Gastroesophageal sphincter (tissue), 4 donors: ENCODE data around the gene LST1. TPM values are rescaled to one million over a fixed set of nuclear protein-coding genes. Genes with fewer than 3 reads are reported as not detected.

Experiments
- ATAC-seq: fragments of 150-250 bp; one replicate; pipeline ENCODE4 v1.9.1; 2016; ENCODE audit warnings: mild to moderate bottlenecking, moderate library complexity
- H3K27ac ChIP-seq, 4 donors: fragments of 200-600 bp; sonication (generic) in 3 of 4; 1 replicate in 3 of 4; 2 replicates in 1 of 4; pipeline ENCODE4 v1.5.1; 2016 to 2019
- H3K27me3 ChIP-seq: fragments of 200-600 bp; sonication (generic); one replicate; pipeline ENCODE4 v1.5.1; 2019
- H3K36me3 ChIP-seq, 2 donors: fragments of 200-600 bp; sonication (generic); one replicate each; pipeline ENCODE4 v1.5.1; 2019; ENCODE audit warnings: control low read depth in 1 of 2
- H3K4me1 ChIP-seq, 3 donors: fragments of 200-600 bp; sonication (generic); 1 replicate in 2 of 3; 2 replicates in 1 of 3; pipeline ENCODE4 v1.5.1; 2016 to 2019; ENCODE audit warnings: control low read depth in 2 of 3
- H3K4me3 ChIP-seq, 2 donors: fragments of 200-600 bp; sonication (generic); one replicate each; pipeline ENCODE4 v1.5.1; 2019; ENCODE audit warnings: mild to moderate bottlenecking in 1 of 2, moderate library complexity in 1 of 2
- H3K9me3 ChIP-seq, 3 donors: fragments of 200-600 bp; sonication (generic); one replicate each; pipeline ENCODE4 v1.5.1; 2017 to 2019; ENCODE audit warnings: control low read depth in 2 of 3
- EP300 ChIP-seq: sonication (generic); formaldehyde crosslinking; IDR thresholded peaks from one replicate; pipeline ENCODE4 v1.6.1; 2017; ENCODE audit warnings: antibody characterized with exemption, mild to moderate bottlenecking
- POLR2A ChIP-seq, 2 donors: fragments of 450-650 bp; IDR thresholded peaks; one replicate each; pipeline ENCODE4 v1.6.1; 2017; ENCODE audit warnings: antibody characterized with exemption in 2 of 2, mild to moderate bottlenecking in 2 of 2, moderate library complexity in 1 of 2
- POLR2AphosphoS5 ChIP-seq: sonication (generic); formaldehyde crosslinking; IDR thresholded peaks from one replicate; pipeline ENCODE4 v1.6.1; 2017; ENCODE audit warnings: antibody characterized with exemption
- WGBS, 2 donors: methylation state at CpG; one replicate each; pipeline ENCODE4 v1.1.5; 2018; ENCODE audit warnings: low coverage in 1 of 2; 5-methylcytosine and 5-hydroxymethylcytosine counted together
- total RNA-seq, 4 donors: library from RNA; depleted of rRNA; stranded (reverse); fragments of >200 nt; gene quantifications; one replicate each; pipeline ENCODE4 v1.1.0, GENCODE V29; 2016
- TF ChIP-seq, protein P1 (sequence below), 4 experiments: fragments of 200-600 bp in 2 of 4; fragments of 450-650 bp in 2 of 4; sonication (generic) in 1 of 4; IDR thresholded peaks; one replicate each; pipeline ENCODE4 v1.5.1; 2017 to 2019; ENCODE audit warnings: antibody characterized with exemption in 4 of 4, mild to moderate bottlenecking in 2 of 4, moderate library complexity in 2 of 4

The LST1 gene
- total RNA-seq, 4 donors from 2014 or later, result 1.4 to 7.7 (median 6.9) TPM

DNA sequence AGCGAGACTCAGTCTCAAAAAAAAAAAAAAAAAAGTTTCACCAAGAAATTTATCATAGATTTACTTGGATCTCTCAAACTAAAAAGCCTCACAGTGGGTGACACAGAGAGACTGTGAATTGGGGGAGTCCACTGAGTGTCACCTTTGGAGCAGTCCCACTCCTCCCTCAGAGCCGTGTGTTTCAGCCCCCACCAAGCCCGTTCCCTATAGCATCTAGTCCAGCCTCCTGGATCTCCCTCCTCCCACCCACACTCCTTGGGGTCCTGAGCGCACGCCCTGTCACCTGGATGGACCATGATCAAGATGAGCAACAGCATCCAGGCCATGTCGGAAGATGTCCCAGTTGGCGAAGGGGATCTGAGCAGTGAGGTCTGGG, 6.3 kb downstream of the LST1 start:
- WGBS, 2 donors, result 64 to 70% methylated on average over 2 to 3 of the region's 7 CpGs
- TF ChIP-seq POLR2A (IDR thresholded peaks at IDR 0.05) (no peak), POLR2AphosphoS5 (no peak), EP300 (no peak)
- TF ChIP-seq, protein P1, sequence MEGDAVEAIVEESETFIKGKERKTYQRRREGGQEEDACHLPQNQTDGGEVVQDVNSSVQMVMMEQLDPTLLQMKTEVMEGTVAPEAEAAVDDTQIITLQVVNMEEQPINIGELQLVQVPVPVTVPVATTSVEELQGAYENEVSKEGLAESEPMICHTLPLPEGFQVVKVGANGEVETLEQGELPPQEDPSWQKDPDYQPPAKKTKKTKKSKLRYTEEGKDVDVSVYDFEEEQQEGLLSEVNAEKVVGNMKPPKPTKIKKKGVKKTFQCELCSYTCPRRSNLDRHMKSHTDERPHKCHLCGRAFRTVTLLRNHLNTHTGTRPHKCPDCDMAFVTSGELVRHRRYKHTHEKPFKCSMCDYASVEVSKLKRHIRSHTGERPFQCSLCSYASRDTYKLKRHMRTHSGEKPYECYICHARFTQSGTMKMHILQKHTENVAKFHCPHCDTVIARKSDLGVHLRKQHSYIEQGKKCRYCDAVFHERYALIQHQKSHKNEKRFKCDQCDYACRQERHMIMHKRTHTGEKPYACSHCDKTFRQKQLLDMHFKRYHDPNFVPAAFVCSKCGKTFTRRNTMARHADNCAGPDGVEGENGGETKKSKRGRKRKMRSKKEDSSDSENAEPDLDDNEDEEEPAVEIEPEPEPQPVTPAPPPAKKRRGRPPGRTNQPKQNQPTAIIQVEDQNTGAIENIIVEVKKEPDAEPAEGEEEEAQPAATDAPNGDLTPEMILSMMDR (IDR thresholded peaks at IDR 0.05), result no peak
- H3K4me3 ChIP-seq, result no peak overlapping the region

DNA sequence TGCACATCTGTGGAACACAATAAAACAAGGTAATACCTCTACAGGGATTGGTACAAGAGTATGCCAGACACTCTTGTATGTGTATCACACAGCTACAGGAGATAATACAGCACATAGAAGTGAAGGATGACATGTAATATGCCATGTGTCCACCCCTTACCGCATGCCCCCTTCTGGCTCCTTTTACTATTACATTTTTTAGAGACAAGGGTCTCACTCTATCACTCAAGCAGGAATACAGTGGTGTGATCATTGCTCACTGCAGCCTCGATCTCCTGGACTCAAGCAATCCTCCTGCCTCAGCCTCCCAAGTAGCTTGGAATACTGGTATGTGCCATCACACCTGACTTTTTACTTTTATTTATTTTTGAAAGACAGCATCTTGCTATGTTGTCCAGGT, 10.9 kb downstream of the LST1 start:
- H3K27ac ChIP-seq, result no peak overlapping the region
- no peak overlapping the region for H3K4me3 ChIP-seq
- 19 to 28% methylated on average over 2 of the region's 2 CpGs for WGBS, 2 donors
- no peaks in the 10 kb centered on the region for H3K9me3 ChIP-seq
- no peaks in the 10 kb centered on the region for H3K36me3 ChIP-seq
- H3K4me1 ChIP-seq, result no peaks in the 10 kb centered on the region
- no peaks in the 10 kb centered on the region for H3K27me3 ChIP-seq
- no peak for ATAC-seq
- TF ChIP-seq POLR2AphosphoS5 (no peak), EP300 (no peak), POLR2A (IDR thresholded peaks at IDR 0.05) (no peak)
- TF ChIP-seq, protein P1 (IDR thresholded peaks at IDR 0.05), result peak in 2 of 4 experiments; percentile 21 to 25

More for the DNA sequence above, 6.3 kb downstream of the LST1 start:
- Histone ChIP-seq H3K27me3 (peaks cover 14% of the 10 kb centered on the region), H3K4me1 (no peaks in the 10 kb centered on the region), H3K27ac (no peak overlapping the region), H3K36me3 (no peaks in the 10 kb centered on the region), H3K9me3 (no peaks in the 10 kb centered on the region)
- no peak for ATAC-seq

DNA sequence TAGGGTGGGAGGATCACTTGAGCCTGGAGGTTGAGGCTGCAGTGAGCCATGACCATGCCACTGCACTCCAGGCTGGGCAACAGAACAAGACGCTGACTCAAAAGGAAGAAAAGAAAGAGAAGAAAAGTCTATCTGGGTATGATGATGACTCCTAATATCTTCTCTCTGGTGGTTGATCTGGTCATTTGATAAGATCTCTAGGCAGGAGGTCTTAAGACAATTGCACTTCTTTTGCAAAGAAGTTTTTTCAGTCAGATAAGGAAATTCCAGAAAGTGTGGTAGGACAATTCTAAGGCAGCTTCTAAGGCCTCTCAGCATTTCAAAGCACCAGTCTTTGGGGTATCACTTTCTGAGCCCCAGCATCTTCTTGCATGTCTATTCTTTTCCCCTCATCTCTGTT, 21.2 kb downstream of the LST1 start:
- TF ChIP-seq POLR2AphosphoS5, result no peak
- no peak for TF ChIP-seq EP300
- TF ChIP-seq, protein P1 (IDR thresholded peaks at IDR 0.05), result no peak
- TF ChIP-seq POLR2A (IDR thresholded peaks at IDR 0.05), result no peak
- Histone ChIP-seq H3K27me3 (no peaks in the 10 kb centered on the region), H3K36me3 (no peaks in the 10 kb centered on the region), H3K4me1 (no peaks in the 10 kb centered on the region), H3K27ac (no peak overlapping the region), H3K9me3 (no peaks in the 10 kb centered on the region), H3K4me3 (no peak overlapping the region)
- WGBS, 2 donors, result 78 to 90% methylated on average over 1 of the region's 1 CpG
- no peak for ATAC-seq

DNA sequence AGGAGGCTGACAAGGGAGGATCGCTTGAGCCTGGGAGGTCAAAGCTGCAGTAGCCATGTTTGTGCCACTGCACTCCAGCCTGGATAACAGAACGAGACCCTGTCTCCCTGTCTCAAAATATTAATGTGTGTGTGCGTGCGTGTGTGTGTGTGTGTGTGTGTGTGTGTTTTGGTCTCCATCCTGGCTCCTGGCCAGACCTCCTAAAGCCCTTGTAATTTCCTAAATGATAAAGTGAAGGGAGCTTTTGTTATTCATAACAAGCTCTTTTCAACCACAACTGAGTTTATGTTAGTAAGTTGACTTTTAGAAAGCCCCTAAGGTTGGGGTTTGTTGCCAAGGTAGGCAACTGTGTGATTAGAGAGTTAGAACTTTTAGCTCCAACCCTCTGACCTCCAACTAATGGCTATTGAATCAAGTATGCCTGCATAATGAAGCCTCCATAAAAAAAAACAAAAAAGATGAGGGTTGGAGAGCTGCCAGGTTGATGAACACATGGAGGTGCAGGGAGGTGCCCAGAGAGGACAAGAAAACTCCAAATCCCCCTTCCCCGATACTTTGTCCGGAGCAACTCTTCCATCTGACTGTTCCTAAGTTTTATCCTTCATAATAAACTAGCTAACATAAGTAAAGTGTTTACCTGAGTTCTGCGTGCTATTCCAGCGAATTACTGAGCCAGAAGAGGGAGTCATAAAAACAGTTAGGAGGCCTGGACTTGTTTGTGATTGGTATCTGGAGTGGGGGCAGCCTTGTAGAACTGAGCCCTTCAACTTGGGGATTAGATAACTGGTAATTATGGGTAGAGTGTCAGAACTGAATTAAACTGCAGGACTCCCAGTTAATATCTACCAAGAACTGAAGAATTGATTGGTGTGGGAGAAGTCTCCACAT, 23.7 kb downstream of the LST1 start:
- ATAC-seq, result no peak
- Histone ChIP-seq H3K9me3 (no peaks in the 10 kb centered on the region), H3K27me3 (no peaks in the 10 kb centered on the region), H3K4me3 (no peak overlapping the region), H3K4me1 (no peaks in the 10 kb centered on the region), H3K36me3 (no peaks in the 10 kb centered on the region), H3K27ac (no peak overlapping the region)
- 44 to 72% methylated on average over 6 to 7 of the region's 8 CpGs for WGBS, 2 donors
- TF ChIP-seq EP300 (no peak), POLR2AphosphoS5 (no peak), POLR2A (IDR thresholded peaks at IDR 0.05) (no peak)
- TF ChIP-seq, protein P1 (IDR thresholded peaks at IDR 0.05), result no peak

DNA sequence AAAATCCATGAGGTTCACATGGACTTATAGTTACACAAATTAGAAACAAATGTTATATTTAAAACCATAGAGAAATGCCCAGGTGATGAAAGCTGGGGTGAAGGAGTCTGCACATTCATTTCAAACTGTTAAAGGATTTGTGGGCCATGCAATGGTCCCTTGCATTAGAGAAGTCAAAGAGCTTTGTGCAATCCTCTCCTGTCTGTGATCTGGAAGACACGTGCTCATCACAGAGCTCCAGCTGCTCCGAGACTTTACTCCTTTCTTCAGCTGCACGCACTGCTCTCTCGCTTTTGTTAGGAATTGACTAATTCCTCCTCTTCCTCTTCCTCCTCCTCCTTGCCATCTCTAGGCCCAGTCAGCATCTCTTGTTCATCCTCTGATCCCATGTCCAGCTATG, 24.9 kb downstream of the LST1 start:
- 63 to 80% methylated on average over 4 of the region's 4 CpGs for WGBS, 2 donors
- no peaks in the 10 kb centered on the region for H3K36me3 ChIP-seq
- no peaks in the 10 kb centered on the region for H3K4me1 ChIP-seq
- H3K27me3 ChIP-seq, result no peaks in the 10 kb centered on the region
- ATAC-seq, result no peak
- H3K27ac ChIP-seq, result no peak overlapping the region
- no peak overlapping the region for H3K4me3 ChIP-seq
- no peaks in the 10 kb centered on the region for H3K9me3 ChIP-seq
- no peak for TF ChIP-seq POLR2AphosphoS5
- TF ChIP-seq EP300, result no peak
- TF ChIP-seq, protein P1 (IDR thresholded peaks at IDR 0.05), result no peak
- no peak for TF ChIP-seq POLR2A (IDR thresholded peaks at IDR 0.05)
